PFSK-1 (cell line): ENCODE measurements around the gene GAMT.

Experiments used
- FOXP2 ChIP-seq: optimal IDR thresholded peaks from 2 replicates; pipeline ENCODE3; 2011; ENCODE audit warnings: borderline replicate concordance, control low read depth, inconsistent platforms; ENCODE audit not compliant: insufficient read depth; ENCODE audit errors: extremely low read length, extremely low read depth
- POLR2AphosphoS5 ChIP-seq: IDR thresholded peaks from 2 replicates; pipeline ENCODE4 v1.6.1; 2012; ENCODE audit warnings: low read depth, mild to moderate bottlenecking, control low read depth, low read length, moderate library complexity
- SIN3A ChIP-seq: IDR thresholded peaks from 2 replicates; pipeline ENCODE4 v1.6.1; 2012; ENCODE audit warnings: mild to moderate bottlenecking, low read length, moderate library complexity, borderline replicate concordance; ENCODE audit not compliant: insufficient read depth
- TAF1 ChIP-seq: IDR thresholded peaks from 2 replicates; pipeline ENCODE4 v1.6.1; 2012; ENCODE audit warnings: low read length, control low read depth, borderline replicate concordance; ENCODE audit not compliant: insufficient read depth
- TF ChIP-seq, protein P1 (sequence below), 2 experiments: IDR thresholded peaks; 2 replicates each; pipeline versions ENCODE4 v1.6.1 to v1.8.0; 2011 to 2012; ENCODE audit warnings: low read depth in 2 of 2, low read length in 2 of 2, control low read depth in 1 of 2, inconsistent platforms in 1 of 2, mild to moderate bottlenecking in 1 of 2, moderate library complexity in 1 of 2; ENCODE audit not compliant: insufficient read depth in 1 of 2

GAMT gene

DNA sequence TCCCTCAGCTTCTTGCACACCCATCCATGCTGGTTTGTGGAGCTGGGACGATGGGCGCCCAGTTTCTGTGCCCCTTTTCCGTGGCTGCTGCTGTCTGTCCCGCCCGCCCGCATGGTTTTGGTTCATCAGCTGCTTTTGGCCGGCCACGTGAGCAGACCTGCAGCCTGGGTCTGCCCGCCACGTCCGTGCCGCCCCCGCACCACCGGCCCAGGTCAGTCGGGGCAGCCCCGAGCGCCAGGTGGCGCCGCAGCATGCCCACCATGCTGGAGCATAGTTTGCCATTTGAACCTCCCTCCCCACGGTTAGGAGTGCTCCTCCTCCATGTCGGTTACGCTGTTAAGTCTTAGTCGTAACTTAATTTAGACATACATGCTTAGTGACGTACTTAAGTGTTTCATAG lies 21.6 kb upstream of the GAMT start:
- TF ChIP-seq, protein P1, sequence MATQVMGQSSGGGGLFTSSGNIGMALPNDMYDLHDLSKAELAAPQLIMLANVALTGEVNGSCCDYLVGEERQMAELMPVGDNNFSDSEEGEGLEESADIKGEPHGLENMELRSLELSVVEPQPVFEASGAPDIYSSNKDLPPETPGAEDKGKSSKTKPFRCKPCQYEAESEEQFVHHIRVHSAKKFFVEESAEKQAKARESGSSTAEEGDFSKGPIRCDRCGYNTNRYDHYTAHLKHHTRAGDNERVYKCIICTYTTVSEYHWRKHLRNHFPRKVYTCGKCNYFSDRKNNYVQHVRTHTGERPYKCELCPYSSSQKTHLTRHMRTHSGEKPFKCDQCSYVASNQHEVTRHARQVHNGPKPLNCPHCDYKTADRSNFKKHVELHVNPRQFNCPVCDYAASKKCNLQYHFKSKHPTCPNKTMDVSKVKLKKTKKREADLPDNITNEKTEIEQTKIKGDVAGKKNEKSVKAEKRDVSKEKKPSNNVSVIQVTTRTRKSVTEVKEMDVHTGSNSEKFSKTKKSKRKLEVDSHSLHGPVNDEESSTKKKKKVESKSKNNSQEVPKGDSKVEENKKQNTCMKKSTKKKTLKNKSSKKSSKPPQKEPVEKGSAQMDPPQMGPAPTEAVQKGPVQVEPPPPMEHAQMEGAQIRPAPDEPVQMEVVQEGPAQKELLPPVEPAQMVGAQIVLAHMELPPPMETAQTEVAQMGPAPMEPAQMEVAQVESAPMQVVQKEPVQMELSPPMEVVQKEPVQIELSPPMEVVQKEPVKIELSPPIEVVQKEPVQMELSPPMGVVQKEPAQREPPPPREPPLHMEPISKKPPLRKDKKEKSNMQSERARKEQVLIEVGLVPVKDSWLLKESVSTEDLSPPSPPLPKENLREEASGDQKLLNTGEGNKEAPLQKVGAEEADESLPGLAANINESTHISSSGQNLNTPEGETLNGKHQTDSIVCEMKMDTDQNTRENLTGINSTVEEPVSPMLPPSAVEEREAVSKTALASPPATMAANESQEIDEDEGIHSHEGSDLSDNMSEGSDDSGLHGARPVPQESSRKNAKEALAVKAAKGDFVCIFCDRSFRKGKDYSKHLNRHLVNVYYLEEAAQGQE (IDR thresholded peaks at IDR 0.05; ENCODE audit: insufficient read depth in 1 of 2, low read depth in 2 of 2, low read length in 2 of 2) = no peak
- TF ChIP-seq FOXP2 (no peak), TAF1 (no peak), POLR2AphosphoS5 (no peak), SIN3A (no peak)

DNA sequence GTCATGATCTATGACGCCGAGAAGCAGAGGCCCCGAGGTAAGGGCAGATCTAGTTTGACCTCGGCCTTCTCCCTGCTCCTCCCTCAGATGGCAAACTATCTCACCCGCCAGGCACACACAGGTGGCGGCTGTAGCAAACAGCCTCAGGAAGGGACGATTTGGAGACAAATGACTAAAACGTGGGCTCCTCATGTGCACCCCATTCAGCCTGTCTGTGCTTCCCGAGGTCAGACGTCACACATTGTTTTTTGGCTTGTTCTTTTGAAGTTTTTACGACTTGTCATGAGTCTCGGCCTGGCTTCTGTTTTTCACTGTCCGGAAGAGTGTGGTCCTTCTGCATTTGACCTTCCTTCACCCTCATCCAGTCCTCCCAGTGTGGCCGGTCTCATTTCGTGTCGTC lies 21.0 kb upstream of the GAMT start:
- TF ChIP-seq SIN3A (no peak), FOXP2 (no peak), TAF1 (no peak), POLR2AphosphoS5 (no peak)
- TF ChIP-seq, protein P1 (IDR thresholded peaks at IDR 0.05; ENCODE audit: insufficient read depth in 1 of 2, low read depth in 2 of 2, low read length in 2 of 2) = no peak

DNA sequence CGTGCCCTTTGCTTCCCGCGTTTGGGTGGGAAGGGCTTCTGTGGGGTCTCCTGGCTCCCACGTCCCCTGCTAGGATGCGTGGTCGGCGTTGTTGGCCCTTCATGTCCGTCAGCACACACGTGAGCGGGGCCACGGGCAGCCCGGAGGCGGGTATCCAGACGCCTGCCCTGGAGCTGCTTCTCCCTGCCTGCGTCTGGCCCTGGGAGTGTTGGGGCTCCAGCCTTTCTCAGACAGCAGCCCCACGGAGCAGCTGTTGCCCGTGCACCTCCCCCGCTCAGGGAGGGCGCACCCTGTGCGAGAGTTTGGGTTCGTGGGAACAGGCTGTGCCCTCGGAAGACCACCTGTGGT lies 20.6 kb upstream of the GAMT start:
- TF ChIP-seq FOXP2 (no peak), TAF1 (no peak), POLR2AphosphoS5 (no peak), SIN3A (no peak)
- TF ChIP-seq, protein P1 (IDR thresholded peaks at IDR 0.05; ENCODE audit: insufficient read depth in 1 of 2, low read depth in 2 of 2, low read length in 2 of 2) = no peak

DNA sequence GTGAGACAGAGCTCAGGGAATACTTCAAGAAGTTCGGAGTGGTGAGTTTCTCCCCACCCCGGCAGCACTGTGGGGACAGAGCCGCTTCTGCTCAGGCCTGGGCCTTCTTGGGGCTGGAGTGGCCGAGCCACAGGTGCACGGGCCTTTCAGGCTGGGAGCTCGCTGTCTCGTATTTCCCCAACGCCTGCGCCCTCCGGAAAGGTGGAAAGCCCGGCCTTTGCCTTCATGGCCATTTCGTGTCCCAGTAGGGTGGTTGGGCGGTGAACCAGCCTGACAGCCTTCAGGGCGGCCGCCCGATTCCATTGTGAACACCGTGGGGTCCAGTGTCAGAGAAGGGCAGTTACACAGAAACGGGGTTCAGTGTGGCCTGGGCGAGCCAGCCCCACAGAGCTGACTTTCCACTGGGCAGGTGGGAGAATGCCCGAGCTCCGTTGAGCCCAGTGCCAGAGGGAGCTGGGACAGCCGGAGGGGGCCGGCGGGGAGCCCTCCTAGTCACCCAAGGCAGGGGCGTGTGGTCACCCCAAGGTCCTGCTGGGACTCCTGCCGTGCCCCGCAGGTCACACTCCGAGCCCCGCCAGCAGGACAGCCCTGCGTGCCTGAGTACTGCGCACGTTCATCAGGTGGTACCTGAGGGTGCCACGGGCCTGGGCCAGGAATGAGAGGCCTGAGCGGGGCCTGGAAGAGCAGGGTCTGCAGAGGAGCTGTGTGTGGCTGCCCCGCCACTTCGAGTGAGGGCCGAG lies 20.0 kb upstream of the GAMT start:
- TF ChIP-seq SIN3A = no peak
- TF ChIP-seq, protein P1 (IDR thresholded peaks at IDR 0.05; ENCODE audit: insufficient read depth in 1 of 2, low read depth in 2 of 2, low read length in 2 of 2) = no peak

DNA sequence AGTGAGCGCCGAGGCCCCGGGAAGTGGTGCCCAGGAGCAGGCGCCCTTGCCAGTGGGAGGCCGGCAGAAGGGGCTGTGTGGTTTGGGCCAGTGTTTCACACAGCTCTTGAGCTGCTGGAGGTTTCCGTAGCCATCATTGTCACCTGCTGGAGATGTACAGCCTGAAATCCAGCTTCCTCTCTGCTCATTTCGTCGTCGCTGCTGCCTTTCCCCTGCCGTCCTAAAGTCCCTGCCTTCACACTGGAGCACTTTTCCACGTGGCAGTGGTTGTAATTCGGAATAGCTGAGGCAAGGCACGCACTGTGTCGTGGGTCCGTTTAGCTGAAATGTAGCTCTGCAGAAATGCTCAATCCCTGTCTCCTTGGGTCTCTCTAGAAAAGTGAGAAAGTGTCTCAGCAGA lies 19.2 kb upstream of the GAMT start:
- TF ChIP-seq FOXP2 (no peak), TAF1 (no peak), SIN3A (no peak), POLR2AphosphoS5 (no peak)
- TF ChIP-seq, protein P1 (IDR thresholded peaks at IDR 0.05; ENCODE audit: insufficient read depth in 1 of 2, low read depth in 2 of 2, low read length in 2 of 2) = no peak
